H1 (cell line): ENCODE data around the gene ACACB. TPM values are rescaled to one million over a fixed set of nuclear protein-coding genes. Genes with fewer than 3 reads are reported as not detected.

Experiments
- CBX5 ChIP-seq: fragments of 300-800, 300-1000 bp; sonication (generic); IDR thresholded peaks from 2 replicates; pipeline ENCODE4 v1.7.1; 2016; ENCODE audit warnings: antibody characterized with exemption, low read length, low read depth
- EP300 ChIP-seq, 2 experiments: IDR thresholded peaks; 1 replicate in 1 of 2; 2 replicates in 1 of 2; pipeline ENCODE4 v1.6.1; 2011 to 2012; ENCODE audit warnings: low read depth in 2 of 2, low read length in 2 of 2, mild to moderate bottlenecking in 2 of 2, borderline replicate concordance in 1 of 2, inconsistent platforms in 1 of 2, moderate library complexity in 1 of 2
- GABPA ChIP-seq: IDR thresholded peaks from 2 replicates; pipeline ENCODE4 v1.6.1; 2011; ENCODE audit warnings: mild to moderate bottlenecking, low read length, moderate library complexity, borderline replicate concordance; ENCODE audit not compliant: insufficient read depth
- KDM5A ChIP-seq: fragments of 200-600 bp; IDR thresholded peaks from 2 replicates; pipeline ENCODE4 v1.7.1; 2012; ENCODE audit warnings: mild to moderate bottlenecking, low read length, inconsistent platforms, mixed read lengths
- POU5F1 ChIP-seq: IDR thresholded peaks from 2 replicates; pipeline ENCODE4 v1.6.1; 2011; ENCODE audit warnings: low read depth, mild to moderate bottlenecking, low read length, moderate library complexity
- SRF ChIP-seq: IDR thresholded peaks from 2 replicates; pipeline ENCODE4 v1.6.1; 2011; ENCODE audit warnings: mild to moderate bottlenecking, low read depth, low read length, moderate library complexity
- TEAD4 ChIP-seq: IDR thresholded peaks from 2 replicates; pipeline ENCODE4 v1.6.1; 2012; ENCODE audit warnings: low read depth, low read length, inconsistent platforms, mixed read lengths
- polyA plus RNA-seq, 7 experiments: library from polyadenylated mRNA; depleted of rRNA in 3 of 7; stranded (reverse) in 5 of 7; unstranded in 2 of 7; fragments of >200 nt in 5 of 7; fragments of 200-250 nt in 2 of 7; gene quantifications; 1 replicate in 5 of 7; 2 replicates in 1 of 7; 4 replicates in 1 of 7; pipeline versions ENCODE4 v1.2.1 to v1.2.3, GENCODE V29; 2011 to 2013; ENCODE audit warnings: missing spikeins in 2 of 7, mixed read lengths in 2 of 7
- total RNA-seq: library from RNA; stranded (reverse); fragmentation: NEBNext Ultra II Directional; extraction: Animal tissue kit (Norgen Biotek cat#: 25700); gene quantifications from 2 replicates; pipeline ENCODE4 v1.2.1, GENCODE V29; 2021

Gene ACACB
- total and polyA plus RNA-seq, 2 of the 8 experiments (the other 6 are each of a cell fraction or from before 2014, with no cell fraction given) = 5.8 to 15.3 TPM

GRCh38 chr12:109127533-109128242 is 11.3 kb downstream of the ACACB start (continued):
- TF ChIP-seq KDM5A (no peak), POU5F1 (no peak), SRF (no peak), GABPA (no peak), TEAD4 (no peak), CBX5 (no peak), EP300 (IDR thresholded peaks at IDR 0.05; ENCODE audit: borderline replicate concordance in 1 of 2, low read depth in 2 of 2, low read length in 2 of 2) (no peak)
